Fibroblast of villous mesenchyme (primary cell): ENCODE results near the gene MECP2. TPM values are rescaled to one million over a fixed set of nuclear protein-coding genes. Genes with fewer than 3 reads are reported as not detected.

Source experiments
- DNase-seq: peaks from one replicate; pipeline ENCODE4 v3.0.0-alpha.2; 2010; ENCODE audit warnings: low read depth
- H3K4me3 ChIP-seq: 2 replicates; pipeline ENCODE4 v1.5.1; 2011; ENCODE audit warnings: low read depth, mild to moderate bottlenecking, low read length
- total RNA-seq: library from RNA; depleted of rRNA; stranded (reverse); fragments of >200 nt; gene quantifications from 2 replicates; pipeline ENCODE4 v1.2.3, GENCODE V29; 2012
- TF ChIP-seq, protein P1 (sequence below): IDR thresholded peaks from 2 replicates; pipeline ENCODE4 v1.5.1; 2012; ENCODE audit warnings: low read depth, mild to moderate bottlenecking, low read length; ENCODE audit not compliant: insufficient read depth

MECP2 gene
- total RNA-seq, 1 donor: 28.5 TPM

DNA sequence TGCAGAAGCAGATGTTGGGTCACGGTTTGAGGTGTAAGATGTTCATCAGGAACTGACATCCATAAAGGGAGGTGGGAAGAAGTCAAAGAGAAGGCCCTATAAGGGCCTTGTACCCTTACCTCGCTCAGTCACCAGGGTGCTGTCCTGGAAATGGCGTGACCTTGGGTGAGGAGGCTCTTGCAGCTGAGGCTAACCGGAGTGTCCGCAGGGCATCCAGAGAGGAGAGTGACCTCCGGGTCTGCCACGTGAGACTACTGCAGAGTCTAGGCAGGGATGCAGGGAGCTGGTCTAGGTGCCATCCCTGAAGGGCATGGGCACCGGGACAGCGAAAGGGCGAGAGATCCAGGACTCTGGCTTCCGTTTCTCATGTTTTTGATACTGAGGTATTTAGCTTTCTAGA, 49.1 kb downstream of the MECP2 start:
- no peak for DNase-seq
- H3K4me3 ChIP-seq: no peak overlapping the region
- TF ChIP-seq, protein P1, sequence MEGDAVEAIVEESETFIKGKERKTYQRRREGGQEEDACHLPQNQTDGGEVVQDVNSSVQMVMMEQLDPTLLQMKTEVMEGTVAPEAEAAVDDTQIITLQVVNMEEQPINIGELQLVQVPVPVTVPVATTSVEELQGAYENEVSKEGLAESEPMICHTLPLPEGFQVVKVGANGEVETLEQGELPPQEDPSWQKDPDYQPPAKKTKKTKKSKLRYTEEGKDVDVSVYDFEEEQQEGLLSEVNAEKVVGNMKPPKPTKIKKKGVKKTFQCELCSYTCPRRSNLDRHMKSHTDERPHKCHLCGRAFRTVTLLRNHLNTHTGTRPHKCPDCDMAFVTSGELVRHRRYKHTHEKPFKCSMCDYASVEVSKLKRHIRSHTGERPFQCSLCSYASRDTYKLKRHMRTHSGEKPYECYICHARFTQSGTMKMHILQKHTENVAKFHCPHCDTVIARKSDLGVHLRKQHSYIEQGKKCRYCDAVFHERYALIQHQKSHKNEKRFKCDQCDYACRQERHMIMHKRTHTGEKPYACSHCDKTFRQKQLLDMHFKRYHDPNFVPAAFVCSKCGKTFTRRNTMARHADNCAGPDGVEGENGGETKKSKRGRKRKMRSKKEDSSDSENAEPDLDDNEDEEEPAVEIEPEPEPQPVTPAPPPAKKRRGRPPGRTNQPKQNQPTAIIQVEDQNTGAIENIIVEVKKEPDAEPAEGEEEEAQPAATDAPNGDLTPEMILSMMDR: no peak

DNA sequence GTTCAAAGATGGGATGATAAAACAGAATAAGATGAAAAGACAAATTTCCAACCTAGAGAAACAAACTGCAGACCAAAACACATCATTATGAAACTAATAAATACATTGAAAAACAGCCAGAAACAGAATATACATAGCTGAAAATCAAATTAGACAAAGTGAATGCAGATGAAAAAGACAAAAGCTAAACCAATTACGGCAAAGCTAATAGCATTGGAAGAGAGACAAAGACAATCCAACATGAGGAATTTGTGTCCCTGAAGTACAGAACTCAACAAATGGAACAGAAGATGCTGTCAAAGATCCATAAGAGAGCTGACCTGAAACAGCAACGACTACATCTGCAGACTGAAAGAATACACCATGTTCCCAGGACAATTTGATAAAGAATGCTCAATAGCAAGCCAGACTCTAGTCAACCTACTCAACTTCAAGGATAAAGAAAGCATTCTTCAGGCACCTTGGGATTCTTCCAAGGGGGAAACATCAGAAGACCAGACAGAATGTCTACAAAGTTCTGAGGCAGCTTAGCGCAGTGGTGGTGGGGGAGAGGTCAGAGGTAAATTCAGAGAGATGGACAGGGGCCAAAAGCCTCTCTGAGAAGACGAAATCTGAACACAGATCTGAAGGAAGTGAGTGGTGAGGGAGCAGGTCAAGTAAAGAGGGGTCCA, 50.4 kb downstream of the MECP2 start:
- TF ChIP-seq, protein P1: no peak
- no peak for DNase-seq

DNA sequence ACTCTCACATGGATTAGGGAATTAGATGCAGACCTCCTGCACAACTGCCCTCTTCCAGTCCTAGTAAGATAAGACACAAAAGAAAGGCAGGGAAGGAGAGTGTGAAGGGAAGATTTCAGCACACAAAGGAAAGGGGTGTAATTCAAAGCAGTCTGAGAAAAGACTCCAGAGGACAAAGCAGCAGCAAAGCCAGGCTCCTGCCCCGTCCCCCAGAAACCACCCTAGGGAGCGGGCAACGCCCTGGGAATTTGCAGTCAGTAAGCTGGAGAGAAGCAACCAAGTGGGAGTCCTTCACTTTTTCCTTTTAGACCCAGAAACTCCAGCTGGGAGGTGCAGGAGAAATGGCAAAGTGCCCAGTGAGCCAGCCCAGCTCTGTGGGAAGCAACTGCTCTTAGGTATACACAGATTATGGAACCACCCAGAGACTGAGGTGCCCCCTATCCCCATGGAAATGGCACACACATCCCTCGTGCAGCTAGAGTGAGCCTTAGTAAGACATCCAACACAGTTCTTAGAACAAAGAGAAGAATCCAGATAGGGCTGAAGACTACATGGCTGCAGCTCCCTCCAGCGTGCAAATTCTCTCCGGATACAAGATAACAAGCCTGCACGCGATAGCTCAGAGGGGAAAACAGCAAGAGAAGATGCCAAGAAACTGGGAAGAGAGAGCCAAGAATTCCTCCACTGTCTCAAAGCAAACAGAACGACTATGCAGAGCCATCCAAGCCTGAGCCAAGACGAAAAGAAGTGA, 51.3 kb downstream of the MECP2 start:
- H3K4me3 ChIP-seq: no peak overlapping the region
- DNase-seq: peak; percentile 86
- TF ChIP-seq, protein P1: peak; percentile 32

More for the DNA sequence above, 50.4 kb downstream of the MECP2 start:
- H3K4me3 ChIP-seq: no peak overlapping the region

DNA sequence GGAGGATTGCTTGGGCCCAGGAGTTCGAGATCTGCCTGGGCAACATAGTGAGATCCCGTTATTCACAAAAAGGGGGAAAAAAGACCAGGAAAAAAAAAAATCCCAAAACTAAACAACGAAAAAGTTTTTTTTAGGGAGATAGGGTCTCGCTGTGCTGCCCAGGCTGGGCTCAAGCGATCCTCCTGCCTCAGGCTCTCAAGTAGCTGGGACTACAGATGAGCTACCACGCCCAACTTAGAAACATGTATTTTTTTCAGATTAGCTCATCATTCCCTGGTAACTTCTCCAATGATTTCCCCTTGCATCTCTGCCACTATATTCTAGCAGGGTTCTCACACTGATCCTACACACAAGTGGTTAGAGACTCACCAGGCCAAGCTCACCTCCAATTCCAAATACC, 53.4 kb downstream of the MECP2 start:
- TF ChIP-seq, protein P1: no peak
- H3K4me3 ChIP-seq: no peak overlapping the region
- no peak for DNase-seq

DNA sequence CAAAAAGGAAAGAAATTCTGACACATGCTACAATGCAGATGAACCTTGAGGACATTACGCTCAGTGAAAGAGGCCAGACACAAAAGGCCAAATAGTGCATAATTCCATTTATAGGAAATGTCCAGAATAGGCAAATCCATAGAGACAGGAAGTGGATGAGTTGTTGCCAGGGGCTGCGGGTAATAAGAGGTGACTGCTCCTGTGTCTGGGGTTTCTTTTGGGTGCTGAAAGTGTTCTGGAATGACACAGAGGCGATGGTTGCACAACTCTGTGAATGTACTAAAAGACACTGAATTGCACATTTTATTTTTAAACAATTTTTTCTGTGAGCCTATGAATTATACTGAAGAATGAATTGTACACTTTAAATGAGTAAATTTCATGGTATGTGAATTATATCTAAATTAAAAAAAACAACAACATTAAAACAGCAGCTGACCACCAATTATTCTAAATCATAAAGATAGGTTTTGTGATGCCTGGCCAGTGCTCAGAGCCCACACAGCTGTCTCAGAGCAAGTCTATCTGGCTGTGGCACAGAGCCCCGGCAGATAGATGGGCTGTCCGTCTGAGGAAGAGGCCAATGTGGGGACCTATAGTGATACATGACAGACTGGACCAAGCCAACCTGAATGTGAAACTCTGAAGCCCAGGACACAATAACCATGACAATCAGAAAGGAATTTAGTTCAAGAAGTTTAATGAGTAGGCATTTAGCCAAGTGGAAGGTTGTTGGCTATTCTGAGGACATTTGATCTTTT, 54.3 kb downstream of the MECP2 start:
- DNase-seq: peak; percentile 88
- no peak overlapping the region for H3K4me3 ChIP-seq
- TF ChIP-seq, protein P1: no peak

DNA sequence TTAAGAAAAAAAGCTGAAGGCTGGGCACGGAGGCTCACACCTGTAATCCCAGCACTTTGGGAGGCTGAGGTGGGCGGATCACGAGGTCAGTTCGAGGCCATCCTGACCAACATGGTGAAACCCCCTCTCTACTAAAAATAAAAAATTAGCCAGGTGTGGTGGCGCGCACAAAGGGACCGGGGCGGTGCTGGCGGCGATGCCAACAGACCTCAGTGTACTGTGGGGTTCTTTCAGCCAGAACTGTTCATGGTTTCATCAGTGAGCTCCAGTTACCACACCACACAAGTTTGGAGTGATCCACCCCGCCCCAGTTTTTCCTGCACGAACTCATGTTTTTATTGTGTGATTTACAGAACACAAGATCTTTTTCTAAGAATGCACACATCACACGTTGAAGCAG, 56.7 kb downstream of the MECP2 start:
- TF ChIP-seq, protein P1: no peak
- no peak for DNase-seq
- H3K4me3 ChIP-seq: no peak overlapping the region
